Endodermal cell (in vitro differentiated cells): Measurements from ENCODE around the gene SLIT3. TPM values are rescaled to one million over a fixed set of nuclear protein-coding genes. Genes with fewer than 3 reads are reported as not detected.

Experiments
- DNase-seq: peaks from one replicate; pipeline ENCODE4 v3.0.0-alpha.2; 2017
- H3K27ac ChIP-seq: 2 replicates; pipeline ENCODE4 v1.5.1; 2013; ENCODE audit warnings: mild to moderate bottlenecking, low read depth, low read length, moderate library complexity
- H3K27me3 ChIP-seq: 2 replicates; pipeline ENCODE4 v1.6.1; 2013; ENCODE audit warnings: mild to moderate bottlenecking, low read length, moderate library complexity; ENCODE audit not compliant: insufficient read depth, control insufficient read depth, poor library complexity, severe bottlenecking
- H3K36me3 ChIP-seq: 2 replicates; pipeline ENCODE4 v1.7.0; 2013; ENCODE audit warnings: mild to moderate bottlenecking, low read length, moderate library complexity; ENCODE audit not compliant: control insufficient read depth, insufficient read depth
- H3K4me1 ChIP-seq: one replicate; pipeline ENCODE4 v1.7.0; 2013; ENCODE audit warnings: low read length; ENCODE audit not compliant: control insufficient read depth, insufficient read depth
- H3K4me3 ChIP-seq: 2 replicates; pipeline ENCODE4 v1.5.1; 2013; ENCODE audit warnings: mild to moderate bottlenecking, low read length, moderate library complexity
- H3K9ac ChIP-seq: 2 replicates; pipeline ENCODE4 v1.6.1; 2013; ENCODE audit warnings: mild to moderate bottlenecking, low read length, moderate library complexity; ENCODE audit not compliant: poor library complexity, severe bottlenecking; ENCODE audit errors: extremely low read depth
- H3K9me3 ChIP-seq: 2 replicates; pipeline ENCODE4 v1.6.1; 2013; ENCODE audit warnings: mild to moderate bottlenecking, low read length, moderate library complexity; ENCODE audit not compliant: control insufficient read depth
- H3K27ac Mint-ChIP-seq: 2 replicates; pipeline ENCODE4 v1.8.0; 2020; ENCODE audit warnings: mixed read lengths
- H3K27me3 Mint-ChIP-seq: 2 replicates; pipeline ENCODE4 v1.8.0; 2021; ENCODE audit warnings: mild to moderate bottlenecking, mixed read lengths; ENCODE audit not compliant: insufficient read depth
- H3K36me3 Mint-ChIP-seq: 2 replicates; pipeline ENCODE4 v1.8.0; 2020; ENCODE audit warnings: low read depth, mixed read lengths
- H3K4me1 Mint-ChIP-seq: 2 replicates; pipeline ENCODE4 v1.8.0; 2020; ENCODE audit warnings: mixed read lengths
- H3K4me3 Mint-ChIP-seq: 2 replicates; pipeline ENCODE4 v1.8.0; 2020; ENCODE audit warnings: mild to moderate bottlenecking, moderate library complexity, mixed read lengths
- H3K9me3 Mint-ChIP-seq: 2 replicates; pipeline ENCODE4 v1.8.0; 2020; ENCODE audit warnings: mild to moderate bottlenecking, mixed read lengths
- WGBS, 2 experiments: methylation state at CpG; one replicate each; pipeline versions ENCODE4 v1.1.5 to v1.1.7; 2013; ENCODE audit warnings: missing lambda C conversion rate in 2 of 2, mixed read lengths in 1 of 2; ENCODE audit not compliant: insufficient coverage in 1 of 2, insufficient read length in 1 of 2; 5-methylcytosine and 5-hydroxymethylcytosine counted together
- total RNA-seq, 2 donors: library from RNA; stranded (reverse); fragmentation: NEBNext Ultra II Directional in 1 of 2; extraction: Animal tissue kit (Norgen Biotek cat#: 25700) in 1 of 2; gene quantifications; 2 replicates in 1 of 2; 3 replicates in 1 of 2; pipeline ENCODE4 v1.2.1, GENCODE V29; 2021
- TF ChIP-seq, protein P1 (sequence below): fragments of 200-600 bp; sonication (generic); conservative IDR thresholded peaks from 2 replicates; pipeline ENCODE4 v1.5.0; 2021; ENCODE audit warnings: antibody characterized with exemption, mild to moderate bottlenecking

Gene SLIT3
- total RNA-seq, 2 donors from 2014 or later: 2.5 to 3.4 TPM

DNA sequence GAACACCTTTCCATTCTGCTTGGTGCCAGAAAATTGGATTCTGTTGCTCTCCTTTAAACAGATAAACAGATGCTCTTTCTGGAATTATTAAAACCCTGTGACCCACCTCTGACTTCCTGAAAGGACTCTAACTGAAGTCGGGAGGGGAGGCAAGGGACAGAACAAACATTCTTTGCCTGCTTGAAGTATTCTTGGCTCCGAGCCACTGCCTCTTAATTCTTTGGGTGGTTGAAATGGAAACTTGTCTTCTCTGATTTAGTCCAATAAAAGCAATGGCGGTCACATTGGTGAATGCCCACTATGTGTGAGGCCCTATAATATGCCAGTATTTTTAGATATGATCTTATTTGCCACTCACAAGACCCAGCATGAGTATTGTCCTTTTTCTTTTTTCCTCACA, 236.8 kb downstream of the SLIT3 start:
- H3K27me3 ChIP-seq: peaks cover 59% of the 10 kb centered on the region
- no peak overlapping the region for H3K4me3 ChIP-seq
- TF ChIP-seq, protein P1, sequence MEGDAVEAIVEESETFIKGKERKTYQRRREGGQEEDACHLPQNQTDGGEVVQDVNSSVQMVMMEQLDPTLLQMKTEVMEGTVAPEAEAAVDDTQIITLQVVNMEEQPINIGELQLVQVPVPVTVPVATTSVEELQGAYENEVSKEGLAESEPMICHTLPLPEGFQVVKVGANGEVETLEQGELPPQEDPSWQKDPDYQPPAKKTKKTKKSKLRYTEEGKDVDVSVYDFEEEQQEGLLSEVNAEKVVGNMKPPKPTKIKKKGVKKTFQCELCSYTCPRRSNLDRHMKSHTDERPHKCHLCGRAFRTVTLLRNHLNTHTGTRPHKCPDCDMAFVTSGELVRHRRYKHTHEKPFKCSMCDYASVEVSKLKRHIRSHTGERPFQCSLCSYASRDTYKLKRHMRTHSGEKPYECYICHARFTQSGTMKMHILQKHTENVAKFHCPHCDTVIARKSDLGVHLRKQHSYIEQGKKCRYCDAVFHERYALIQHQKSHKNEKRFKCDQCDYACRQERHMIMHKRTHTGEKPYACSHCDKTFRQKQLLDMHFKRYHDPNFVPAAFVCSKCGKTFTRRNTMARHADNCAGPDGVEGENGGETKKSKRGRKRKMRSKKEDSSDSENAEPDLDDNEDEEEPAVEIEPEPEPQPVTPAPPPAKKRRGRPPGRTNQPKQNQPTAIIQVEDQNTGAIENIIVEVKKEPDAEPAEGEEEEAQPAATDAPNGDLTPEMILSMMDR: no peak
- no peak overlapping the region for H3K9ac ChIP-seq
- no peak overlapping the region for H3K27ac Mint-ChIP-seq
- 80 to 84% methylated on average over 3 of the region's 3 CpGs for WGBS, 2 experiments
- H3K27me3 Mint-ChIP-seq: peaks cover 59% of the 10 kb centered on the region
- H3K4me1 ChIP-seq: no peaks in the 10 kb centered on the region
- no peak overlapping the region for H3K27ac ChIP-seq
- H3K4me1 Mint-ChIP-seq: peaks cover 17% of the 10 kb centered on the region
- no peaks in the 10 kb centered on the region for H3K36me3 Mint-ChIP-seq
- no peaks in the 10 kb centered on the region for H3K9me3 ChIP-seq
- H3K36me3 ChIP-seq: no peaks in the 10 kb centered on the region
- no peak overlapping the region for H3K4me3 Mint-ChIP-seq
- no peaks in the 10 kb centered on the region for H3K9me3 Mint-ChIP-seq
- peak; percentile 37 for DNase-seq

- H3K4me3 Mint-ChIP-seq: no peak overlapping the region
- Histone ChIP-seq H3K36me3 (no peaks in the 10 kb centered on the region), H3K9me3 (no peaks in the 10 kb centered on the region), H3K4me1 (no peaks in the 10 kb centered on the region), H3K27me3 (peaks cover 59% of the 10 kb centered on the region), H3K4me3 (no peak overlapping the region), H3K27ac (no peak overlapping the region), H3K9ac (no peak overlapping the region)
- no peaks in the 10 kb centered on the region for H3K9me3 Mint-ChIP-seq
- WGBS, 2 experiments: 52 to 59% methylated on average over 9 to 12 of the region's 12 CpGs
- TF ChIP-seq, protein P1: no peak
- H3K27ac Mint-ChIP-seq: no peak overlapping the region
- peaks cover 17% of the 10 kb centered on the region for H3K4me1 Mint-ChIP-seq
- DNase-seq: no peak
- H3K36me3 Mint-ChIP-seq: no peaks in the 10 kb centered on the region
- peaks cover 63% of the 10 kb centered on the region for H3K27me3 Mint-ChIP-seq
Measured at GRCh38 chr5:169063316-169063953, 237.5 kb downstream of the SLIT3 start.

DNA sequence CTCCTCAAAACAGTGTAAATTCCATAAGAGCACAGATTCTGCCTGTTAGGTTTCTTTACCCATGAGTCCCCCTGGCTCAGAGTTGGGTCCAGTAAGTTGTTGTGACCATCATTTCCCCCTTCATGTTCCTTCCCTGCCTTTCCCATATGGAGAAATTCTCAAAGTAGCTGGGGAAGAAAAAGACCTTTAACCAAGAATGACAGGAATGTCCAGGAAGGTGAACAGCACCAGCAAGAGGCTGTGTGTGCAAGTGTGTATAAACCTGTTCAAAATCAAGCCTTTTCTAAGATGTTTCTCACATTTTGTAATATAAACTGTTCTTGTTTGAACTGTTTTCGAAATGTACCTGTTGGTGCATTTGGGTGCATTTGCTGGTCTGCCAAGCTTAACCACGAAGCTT, 238.2 kb downstream of the SLIT3 start:
- Histone ChIP-seq H3K4me3 (no peak overlapping the region), H3K27ac (no peak overlapping the region), H3K27me3 (peaks cover 64% of the 10 kb centered on the region), H3K9ac (no peak overlapping the region), H3K9me3 (no peaks in the 10 kb centered on the region), H3K36me3 (no peaks in the 10 kb centered on the region), H3K4me1 (no peaks in the 10 kb centered on the region)
- H3K4me3 Mint-ChIP-seq: no peak overlapping the region
- peaks cover 70% of the 10 kb centered on the region for H3K27me3 Mint-ChIP-seq
- no peak for DNase-seq
- H3K9me3 Mint-ChIP-seq: no peaks in the 10 kb centered on the region
- WGBS, 2 experiments: 87 to 90% methylated on average over 2 of the region's 2 CpGs
- no peak overlapping the region for H3K27ac Mint-ChIP-seq
- no peaks in the 10 kb centered on the region for H3K36me3 Mint-ChIP-seq
- peaks cover 17% of the 10 kb centered on the region for H3K4me1 Mint-ChIP-seq
- TF ChIP-seq, protein P1: no peak
